Measurements from ENCODE around the gene EXD2.
"Not testable (repeated sequence)": the region's sequence is repeated elsewhere in the genome, so short reads cannot be mapped to it uniquely, and the experiment has no call there.

The EXD2 gene

DNA sequence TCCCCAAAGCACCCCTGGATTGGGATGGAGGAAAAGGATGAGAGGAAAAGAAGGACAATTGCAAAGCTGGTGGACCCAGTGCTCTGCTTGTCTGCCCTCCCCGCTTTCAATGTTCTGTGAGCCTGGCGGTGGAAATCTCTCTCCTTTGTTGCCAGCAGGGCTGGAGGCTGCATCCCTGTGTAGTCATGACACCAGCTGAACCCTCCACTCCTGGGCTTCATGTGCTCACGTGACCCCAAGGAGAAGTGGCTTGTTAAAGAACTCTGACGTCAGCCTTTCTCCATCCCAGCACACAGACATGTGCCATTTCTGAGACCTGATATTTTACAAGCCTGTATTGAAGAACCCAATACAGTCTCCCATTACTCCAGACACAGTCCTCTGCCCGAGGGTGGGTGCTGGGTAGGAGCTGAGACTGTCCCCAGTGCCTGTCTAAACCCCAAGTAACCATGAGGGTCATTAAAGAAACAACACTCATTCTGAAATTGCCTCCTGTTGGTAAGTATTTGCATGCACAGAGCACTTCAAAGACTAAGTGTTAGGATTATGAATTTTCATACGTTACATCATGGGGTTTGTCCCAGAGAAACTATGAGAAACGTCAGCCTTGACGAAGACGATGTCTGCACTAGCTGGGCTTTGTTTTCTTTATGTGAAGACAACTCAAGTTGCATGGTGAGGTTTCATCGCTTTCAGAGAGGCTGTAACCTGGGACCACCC lies 90.3 kb downstream of the EXD2 start:
- no peak for DNase-seq (ENCODE audit: low read depth in 2 of 2)

GRCh38 chr14:69282448-69282847 lies 91.2 kb downstream of the EXD2 start:
- DNase-seq (ENCODE audit: low read depth in 2 of 2) = no peak

DNA sequence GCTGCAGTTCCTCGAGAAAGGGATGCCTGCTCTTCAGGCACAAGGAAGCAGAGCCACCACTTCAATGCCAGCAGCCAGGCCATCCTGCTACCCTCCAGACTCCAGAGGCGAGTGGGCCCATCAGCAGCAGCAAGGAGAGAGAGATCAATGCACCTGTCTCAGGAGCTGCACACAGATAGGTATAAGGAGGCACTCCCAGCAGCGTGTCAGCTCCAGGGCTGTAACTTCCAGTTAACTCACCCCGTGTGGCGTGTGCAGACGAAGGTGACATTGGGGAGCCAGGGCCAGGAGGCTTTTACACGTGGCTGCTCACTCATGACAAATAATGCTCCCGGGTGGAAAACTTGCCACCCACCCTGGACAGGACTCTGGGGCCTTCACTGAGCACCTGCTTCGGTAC lies 92.9 kb downstream of the EXD2 start:
- DNase-seq (ENCODE audit: low read depth in 2 of 2) = no peak

DNA sequence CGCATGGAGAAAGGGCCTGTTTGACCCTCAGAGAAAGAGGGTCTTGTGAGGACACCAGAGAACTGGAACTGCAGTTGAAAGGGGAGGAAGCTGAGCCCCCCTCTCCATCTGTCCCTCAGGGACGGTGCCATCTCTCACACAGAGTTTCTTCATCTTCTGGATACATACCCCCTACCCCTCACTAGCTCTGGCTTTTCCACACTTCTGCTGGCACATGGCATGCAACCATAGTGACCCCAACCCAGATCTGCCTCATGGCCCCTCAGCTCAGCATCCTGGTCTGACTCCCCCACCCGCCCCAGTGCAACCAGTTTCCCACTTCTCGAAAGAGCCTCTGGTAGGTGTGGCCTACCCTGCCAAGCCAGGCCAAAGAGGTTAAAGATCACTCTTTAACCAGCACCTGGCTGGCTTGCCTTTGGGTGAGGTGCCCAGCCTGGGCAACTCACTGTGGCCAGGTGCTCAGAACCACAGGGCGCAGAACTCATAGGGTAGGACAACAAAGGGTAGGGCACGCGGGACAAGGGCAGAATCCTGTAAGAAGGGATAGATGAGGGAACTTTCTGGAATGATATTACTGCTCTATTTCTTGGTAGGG lies 94.5 kb downstream of the EXD2 start:
- DNase-seq (ENCODE audit: low read depth in 2 of 2) = no peak

- no peak for DNase-seq (ENCODE audit: low read depth in 2 of 2)
These were observed 96.1 kb downstream of the EXD2 start for GRCh38 chr14:69287098-69288010.

DNA sequence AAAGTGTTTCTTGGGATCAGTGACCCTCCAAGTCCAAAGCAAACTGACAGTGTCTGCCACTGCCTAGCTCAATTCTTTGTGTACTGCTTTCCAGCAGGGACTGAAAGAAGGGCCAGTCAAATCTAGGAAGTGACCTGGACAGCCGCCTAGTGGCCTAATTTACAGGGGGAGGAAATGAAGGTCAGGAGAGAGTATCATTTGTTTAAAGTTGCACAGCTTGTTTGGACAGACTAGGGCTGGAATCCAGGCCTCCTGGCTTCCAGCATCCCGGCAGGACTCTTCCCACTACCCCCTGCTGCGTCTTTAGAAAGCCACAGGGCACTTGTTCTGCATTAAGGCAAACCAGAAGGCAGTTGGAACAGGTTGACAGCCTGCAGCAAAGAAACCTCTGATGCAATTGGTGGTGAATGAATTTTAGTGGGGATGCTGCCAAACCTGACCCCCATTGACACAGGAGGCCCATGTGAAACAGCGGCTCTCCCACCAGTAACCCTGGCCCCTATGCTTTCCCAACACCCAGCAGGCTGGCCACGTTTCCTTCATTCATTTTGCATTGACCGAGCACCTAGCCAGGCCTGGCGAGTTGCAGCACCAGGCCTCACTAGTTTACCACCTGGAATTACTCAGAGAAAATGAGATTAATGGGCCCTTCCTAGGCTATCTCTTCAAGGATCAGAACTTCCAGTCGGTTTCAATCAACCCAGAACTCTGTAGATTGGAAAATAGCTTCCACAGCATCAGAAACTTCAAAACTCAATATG lies 96.9 kb downstream of the EXD2 start:
- no peak for DNase-seq (ENCODE audit: low read depth in 2 of 2)

- no peak for DNase-seq (ENCODE audit: low read depth in 2 of 2)
These were observed 97.8 kb downstream of the EXD2 start for GRCh38 chr14:69288956-69289705.

DNA sequence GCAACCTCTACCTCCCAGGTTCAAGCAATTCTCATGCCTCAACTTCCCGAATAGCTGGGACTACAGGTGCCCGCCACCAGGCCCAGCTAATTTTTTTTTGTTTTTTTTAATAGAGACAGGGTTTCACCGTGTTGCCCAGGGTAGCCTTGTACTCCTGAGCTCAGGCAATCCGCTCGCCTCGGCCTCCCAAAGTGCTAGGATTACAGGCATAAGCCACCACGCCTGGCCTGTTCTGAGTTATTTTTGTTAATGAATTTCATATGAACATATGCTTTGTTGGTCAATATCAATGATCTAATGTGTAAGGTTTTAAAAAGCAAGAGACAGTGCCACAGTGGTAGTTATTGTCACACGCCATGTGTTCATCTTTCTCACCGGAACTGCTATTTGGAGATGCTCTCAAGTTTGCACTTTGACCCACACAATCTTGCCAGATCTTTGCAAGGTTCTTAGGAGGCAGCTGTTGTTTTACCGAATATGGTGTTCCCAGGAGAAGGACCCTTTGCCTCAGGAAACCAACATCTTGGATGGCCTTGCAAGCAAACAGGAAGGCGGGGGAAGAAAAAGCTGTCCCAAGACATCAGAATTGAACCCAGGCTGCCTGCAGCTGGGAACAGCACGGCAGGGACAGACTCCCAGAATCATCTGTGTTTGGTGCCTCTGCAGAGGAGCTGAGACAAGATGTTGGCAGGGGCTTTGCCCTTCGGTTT lies 98.7 kb downstream of the EXD2 start:
- no peak for DNase-seq (ENCODE audit: low read depth in 2 of 2)

DNA sequence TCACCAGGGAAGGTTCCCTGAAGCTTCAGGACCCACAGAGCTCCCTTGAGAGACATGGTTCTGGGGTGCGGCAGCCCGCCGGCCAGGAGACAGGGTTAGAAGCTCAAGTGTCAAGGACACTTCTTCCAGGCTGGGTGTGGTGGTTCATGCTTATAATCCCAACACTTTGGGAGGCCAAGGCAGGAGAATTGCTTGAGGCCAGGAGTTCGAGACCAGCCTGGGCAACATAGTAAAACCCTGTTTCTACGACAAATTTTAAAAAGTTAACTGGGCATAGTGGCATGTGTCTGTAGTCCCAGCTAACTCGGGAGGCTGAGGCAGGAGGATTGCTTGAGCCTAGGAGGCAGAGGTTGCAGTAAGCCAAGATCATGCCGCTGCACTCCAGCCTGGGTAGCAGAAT lies 99.6 kb downstream of the EXD2 start:
- not testable (repeated sequence) for DNase-seq (ENCODE audit: low read depth in 2 of 2)

DNA sequence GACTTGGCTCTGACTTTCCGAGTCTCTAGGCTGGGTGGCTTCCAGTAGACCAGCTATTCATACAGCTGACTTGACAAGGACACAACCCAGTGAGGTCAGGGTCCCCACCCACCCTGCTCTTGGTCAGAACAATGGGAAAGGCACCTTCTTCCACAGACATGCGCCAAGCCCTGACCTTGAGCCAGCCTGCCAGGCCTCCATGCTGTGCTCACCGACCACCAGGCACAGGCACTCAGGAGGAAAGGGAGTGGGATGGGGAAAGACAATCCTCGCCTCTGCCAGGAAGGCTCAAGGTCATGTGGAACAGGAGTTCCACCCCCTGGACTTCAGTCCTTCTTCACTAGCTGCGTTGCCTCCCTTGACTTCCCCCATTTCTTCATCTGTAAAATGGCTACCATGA lies 100.1 kb downstream of the EXD2 start:
- no peak for DNase-seq (ENCODE audit: low read depth in 2 of 2)

DNA sequence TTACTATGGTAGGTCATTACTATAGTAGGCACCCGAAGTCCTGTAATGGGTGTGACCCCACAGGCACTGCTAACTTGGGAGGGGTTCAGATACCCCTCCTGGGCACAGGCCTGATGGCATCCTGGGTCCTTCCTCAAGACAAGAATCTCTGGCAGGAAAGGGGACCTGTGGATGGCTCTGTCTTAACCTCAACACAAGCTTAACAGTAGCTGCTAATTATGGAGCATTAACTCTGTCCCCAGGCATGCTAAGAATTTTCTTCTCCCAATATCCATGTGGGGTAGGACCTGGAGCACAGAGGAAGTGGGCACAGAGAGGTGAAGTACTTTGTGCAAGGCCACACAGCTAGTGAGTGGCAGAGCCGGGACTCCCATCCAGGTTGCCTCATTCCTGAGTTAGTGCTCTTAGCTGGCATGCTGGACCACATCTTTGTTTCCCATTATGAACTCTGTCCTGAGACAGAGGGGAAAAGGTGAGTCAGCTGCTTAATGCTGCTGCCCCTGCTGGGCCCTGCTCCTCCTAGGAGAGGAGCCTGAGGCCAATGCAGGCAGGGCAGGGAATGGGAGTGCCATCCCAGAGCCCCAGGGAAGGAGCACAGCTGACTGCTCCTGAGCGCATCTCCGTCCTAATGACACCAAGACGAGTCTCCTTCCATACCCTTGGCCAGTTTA lies 100.7 kb downstream of the EXD2 start:
- DNase-seq (ENCODE audit: low read depth in 2 of 2) = no peak

Data from stimulated activated CD4-positive, alpha-beta T cell treated with anti-CD3 and anti-CD28 coated beads, Interleukin-1b, Interleukin-23, amount 100 ng/mL, for 1 hour (primary cell).